CD4-positive, alpha-beta T cell (primary cell): ENCODE data around the gene PROX2. TPM values are rescaled to one million over a fixed set of nuclear protein-coding genes. Genes with fewer than 3 reads are reported as not detected.
A peak's percentile ranks its signal among the peaks of the same experiment; 100 is the strongest.

ENCODE experiments used
- ATAC-seq: fragments of 200-7000 bp; cut with Tn5 transposase; one replicate; pipeline ENCODE4 v1.10.0; 2022; ENCODE audit warnings: mild to moderate bottlenecking; ENCODE audit not compliant: poor library complexity
- CTCF ChIA-PET: fragments of 350-600 bp; sonication (Branson Sonifier 250); formaldehyde crosslinking; loops from one replicate; lab custom pipeline; 2021; ENCODE audit warnings: antibody characterized with exemption, inconsistent platforms; lab: Charles Lee
- POLR2A ChIA-PET: fragments of 350-600 bp; sonication (Branson Sonifier 250); formaldehyde crosslinking; loops from one replicate; lab custom pipeline; 2021; ENCODE audit warnings: antibody characterized with exemption, inconsistent platforms; lab: Charles Lee
- DNase-seq, 14 experiments: peaks; one replicate each; pipeline ENCODE4 v3.0.0-alpha.2; 2013 to 2020; ENCODE audit warnings: mixed read lengths in 2 of 14
- H3K27ac ChIP-seq, 2 donors: one replicate each; pipeline versions ENCODE4 v1.5.1 to v1.7.0; 2013; ENCODE audit warnings: low read length in 2 of 2, low read depth in 1 of 2, mild to moderate bottlenecking in 1 of 2
- H3K27me3 ChIP-seq, 2 experiments: 1 replicate in 1 of 2; 2 replicates in 1 of 2; pipeline versions ENCODE4 v1.6.1 to v1.7.0; 2013; ENCODE audit warnings: low read length in 2 of 2, control low read depth in 1 of 2, mild to moderate bottlenecking in 1 of 2, moderate library complexity in 1 of 2; ENCODE audit not compliant: insufficient read depth in 2 of 2, control insufficient read depth in 1 of 2
- H3K36me3 ChIP-seq: one replicate; pipeline ENCODE4 v1.6.1; 2013; ENCODE audit warnings: low read length, control low read depth; ENCODE audit not compliant: insufficient read depth
- H3K4me1 ChIP-seq: one replicate; pipeline ENCODE4 v1.6.1; 2013; ENCODE audit warnings: low read length, control low read depth; ENCODE audit not compliant: insufficient read depth
- H3K4me3 ChIP-seq: one replicate; pipeline ENCODE4 v1.5.1; 2013; ENCODE audit warnings: mild to moderate bottlenecking, low read length, moderate library complexity
- H3K9me3 ChIP-seq, 2 experiments: 1 replicate in 1 of 2; 2 replicates in 1 of 2; pipeline versions ENCODE4 v1.6.1 to v1.7.0; 2013; ENCODE audit warnings: low read length in 2 of 2, mild to moderate bottlenecking in 2 of 2, control low read depth in 1 of 2, moderate library complexity in 1 of 2; ENCODE audit not compliant: control insufficient read depth in 1 of 2, insufficient read depth in 1 of 2
- H3K27ac Mint-ChIP-seq: one replicate; pipeline ENCODE4 v1.8.0; 2020; ENCODE audit warnings: mixed read lengths
- H3K27me3 Mint-ChIP-seq: one replicate; pipeline ENCODE4 v1.8.0; 2021; ENCODE audit warnings: mixed read lengths
- H3K36me3 Mint-ChIP-seq: one replicate; pipeline ENCODE4 v1.8.0; 2021; ENCODE audit warnings: low read depth, mixed read lengths
- H3K4me1 Mint-ChIP-seq: one replicate; pipeline ENCODE4 v1.8.0; 2021; ENCODE audit warnings: low read depth, mixed read lengths
- H3K4me3 Mint-ChIP-seq: one replicate; pipeline ENCODE4 v1.8.0; 2020; ENCODE audit warnings: mild to moderate bottlenecking, mixed read lengths
- H3K9me3 Mint-ChIP-seq: one replicate; pipeline ENCODE4 v1.8.0; 2020; ENCODE audit warnings: mixed read lengths
- intact Hi-C, 2 experiments: fragments of 100-400 bp; cut with DNase I in 1 of 2; cut with micrococcal nuclease in 1 of 2; formaldehyde crosslinking; loops; one replicate each; pipeline versions ENCODE4 v1.15.1 to v1.9.0; 2023 to 2025; cut with DNase I, micrococcal nuclease
- total RNA-seq, 174 experiments: library from RNA in 2 of 174; stranded (reverse) in 2 of 174; gene quantifications; one replicate each; pipeline ENCODE4 v1.2.3 and lab custom pipeline; 2021 to 2026
- TF ChIP-seq, protein P1 (sequence below): fragments of 200-600 bp; IDR thresholded peaks from one replicate; pipeline ENCODE4 v1.8.0; 2022; ENCODE audit warnings: antibody characterized with exemption, mild to moderate bottlenecking

PROX2 gene
- total RNA-seq, 2 experiments from 2014 or later: 0.25 TPM; not detected in 1

- Histone ChIP-seq H3K9me3 (no peaks in the 10 kb centered on the region), H3K36me3 (peaks cover 71% of the 10 kb centered on the region), H3K27me3 (no peaks in the 10 kb centered on the region), H3K4me1 (peaks cover 13% of the 10 kb centered on the region), H3K4me3 (no peak overlapping the region), H3K27ac (no peak overlapping the region)
- intact Hi-C loops: loop anchor here in 1 of 2 experiments (2.0 kb wide), 2 partner anchors 20 to 296 kb away; no protein-coding TSS in a partner anchor
- TF ChIP-seq, protein P1, sequence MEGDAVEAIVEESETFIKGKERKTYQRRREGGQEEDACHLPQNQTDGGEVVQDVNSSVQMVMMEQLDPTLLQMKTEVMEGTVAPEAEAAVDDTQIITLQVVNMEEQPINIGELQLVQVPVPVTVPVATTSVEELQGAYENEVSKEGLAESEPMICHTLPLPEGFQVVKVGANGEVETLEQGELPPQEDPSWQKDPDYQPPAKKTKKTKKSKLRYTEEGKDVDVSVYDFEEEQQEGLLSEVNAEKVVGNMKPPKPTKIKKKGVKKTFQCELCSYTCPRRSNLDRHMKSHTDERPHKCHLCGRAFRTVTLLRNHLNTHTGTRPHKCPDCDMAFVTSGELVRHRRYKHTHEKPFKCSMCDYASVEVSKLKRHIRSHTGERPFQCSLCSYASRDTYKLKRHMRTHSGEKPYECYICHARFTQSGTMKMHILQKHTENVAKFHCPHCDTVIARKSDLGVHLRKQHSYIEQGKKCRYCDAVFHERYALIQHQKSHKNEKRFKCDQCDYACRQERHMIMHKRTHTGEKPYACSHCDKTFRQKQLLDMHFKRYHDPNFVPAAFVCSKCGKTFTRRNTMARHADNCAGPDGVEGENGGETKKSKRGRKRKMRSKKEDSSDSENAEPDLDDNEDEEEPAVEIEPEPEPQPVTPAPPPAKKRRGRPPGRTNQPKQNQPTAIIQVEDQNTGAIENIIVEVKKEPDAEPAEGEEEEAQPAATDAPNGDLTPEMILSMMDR: no peak
- Mint-ChIP-seq H3K27ac (peak overlapping the region; percentile 22), H3K36me3 (peaks cover 72% of the 10 kb centered on the region), H3K4me1 (peaks cover 5% of the 10 kb centered on the region), H3K9me3 (no peaks in the 10 kb centered on the region), H3K27me3 (no peaks in the 10 kb centered on the region), H3K4me3 (no peak overlapping the region)
- ATAC-seq: no peak
- no peak for DNase-seq
- POLR2A ChIA-PET: no interaction called here
- CTCF ChIA-PET: interaction anchor here (6.5 kb wide), 1 partner anchor 44 kb away, joined by 160 read pairs; no protein-coding TSS in a partner anchor
Observed at GRCh38 chr14:74902941-74903705, 27.2 kb upstream of the PROX2 start.

DNA sequence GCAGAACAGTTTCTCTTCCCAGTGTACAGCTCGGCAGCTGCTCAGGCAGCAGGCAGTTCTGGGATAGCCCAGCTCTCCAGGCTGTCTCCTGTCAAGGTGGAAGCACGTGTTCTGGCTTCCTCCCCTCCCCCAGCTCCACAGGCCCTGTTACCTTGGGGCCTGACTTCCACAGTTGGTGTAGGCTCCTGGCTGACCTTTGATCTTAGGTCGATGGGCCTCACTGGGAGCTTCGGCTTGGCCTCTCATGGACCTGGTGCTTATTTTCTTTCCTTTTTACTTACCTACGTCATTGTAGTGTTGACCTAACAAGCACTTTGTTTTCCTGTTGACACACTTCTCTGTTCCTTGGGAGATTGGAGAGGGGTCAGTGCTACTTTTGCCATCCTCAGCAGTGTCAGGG, 22.7 kb upstream of the PROX2 start:
- ChIA-PET CTCF (interaction anchor here (3.1 kb wide), 1 partner anchor 38 kb away, joined by 10 read pairs; no protein-coding TSS in a partner anchor), POLR2A (no interaction called here)
- H3K4me3 ChIP-seq: no peak overlapping the region
- no peaks in the 10 kb centered on the region for H3K4me1 ChIP-seq
- ATAC-seq: no peak
- DNase-seq: no peak
- no peaks in the 10 kb centered on the region for H3K27me3 Mint-ChIP-seq
- peaks cover 98% of the 10 kb centered on the region for H3K36me3 Mint-ChIP-seq
- H3K27ac Mint-ChIP-seq: peak overlapping the region; percentile 26
- TF ChIP-seq, protein P1: no peak
- no peaks in the 10 kb centered on the region for H3K9me3 ChIP-seq
- H3K27me3 ChIP-seq: no peaks in the 10 kb centered on the region
- no peaks in the 10 kb centered on the region for H3K4me1 Mint-ChIP-seq
- peaks cover 95% of the 10 kb centered on the region for H3K36me3 ChIP-seq
- no peak overlapping the region for H3K4me3 Mint-ChIP-seq
- no peak overlapping the region for H3K27ac ChIP-seq
- no peaks in the 10 kb centered on the region for H3K9me3 Mint-ChIP-seq
- intact Hi-C loops: no loop called here

- DNase-seq: no peak
- Mint-ChIP-seq H3K4me1 (no peaks in the 10 kb centered on the region), H3K27me3 (no peaks in the 10 kb centered on the region), H3K36me3 (peaks cover 100% of the 10 kb centered on the region), H3K27ac (no peak overlapping the region), H3K4me3 (no peak overlapping the region), H3K9me3 (no peaks in the 10 kb centered on the region)
- CTCF ChIA-PET: interaction anchor here (0.7 to 3.1 kb wide), 2 partner anchors 37 to 171 kb away, joined by 3 to 10 read pairs; no protein-coding TSS in a partner anchor
- Histone ChIP-seq H3K9me3 (no peaks in the 10 kb centered on the region), H3K4me3 (no peak overlapping the region), H3K4me1 (no peaks in the 10 kb centered on the region), H3K27ac (no peak overlapping the region), H3K27me3 (no peaks in the 10 kb centered on the region), H3K36me3 (peaks cover 96% of the 10 kb centered on the region)
- intact Hi-C loops: no loop called here
- TF ChIP-seq, protein P1: no peak
- POLR2A ChIA-PET: interaction anchor here (0.6 kb wide), 1 partner anchor 38 kb away, joined by 3 read pairs; no protein-coding TSS in a partner anchor
- ATAC-seq: no peak
Observed at GRCh38 chr14:74898083-74898482, 22.1 kb upstream of the PROX2 start.
